ENCODE data around the gene TBX18. TPM values are rescaled to one million over a fixed set of nuclear protein-coding genes. Genes with fewer than 3 reads are reported as not detected.

The TBX18 gene
- total and polyA plus RNA-seq, 12 donors, result 1.7 to 9.1 (median 2.8) TPM

DNA sequence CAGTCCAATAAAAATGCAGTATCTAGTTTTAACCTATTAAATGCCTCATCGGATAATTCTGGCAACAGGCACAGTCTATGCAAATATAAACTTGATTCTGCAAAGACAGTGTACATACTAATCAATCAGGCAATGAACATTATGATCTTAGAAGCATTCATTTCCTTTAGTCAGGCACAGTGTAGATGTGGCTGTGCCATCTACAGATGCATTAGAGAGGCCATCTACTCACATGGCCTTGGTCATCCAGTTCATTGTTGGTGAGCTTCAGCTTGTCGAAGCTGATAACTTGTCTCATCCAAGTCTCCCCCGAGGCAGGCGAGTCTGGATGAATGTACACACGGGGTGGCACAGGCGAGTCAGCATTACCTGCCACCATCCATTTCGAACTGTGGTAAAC is 7.9 kb downstream of the TBX18 start:
- H3K9me3 ChIP-seq, result no peaks in the 10 kb centered on the region
- intact Hi-C loops (cut with DNase I), result no loop called here
- ATAC-seq, result no peak
- no peak overlapping the region for H3K27ac ChIP-seq
- H3K4me1 ChIP-seq, result peaks cover 0 to 10% (median 0%) of the 10 kb centered on the region in 9 donors
- H3K36me3 ChIP-seq, result peaks cover 0 to 5% (median 0%) of the 10 kb centered on the region in 9 donors
- no peak for DNase-seq
- TF ChIP-seq, protein P1, sequence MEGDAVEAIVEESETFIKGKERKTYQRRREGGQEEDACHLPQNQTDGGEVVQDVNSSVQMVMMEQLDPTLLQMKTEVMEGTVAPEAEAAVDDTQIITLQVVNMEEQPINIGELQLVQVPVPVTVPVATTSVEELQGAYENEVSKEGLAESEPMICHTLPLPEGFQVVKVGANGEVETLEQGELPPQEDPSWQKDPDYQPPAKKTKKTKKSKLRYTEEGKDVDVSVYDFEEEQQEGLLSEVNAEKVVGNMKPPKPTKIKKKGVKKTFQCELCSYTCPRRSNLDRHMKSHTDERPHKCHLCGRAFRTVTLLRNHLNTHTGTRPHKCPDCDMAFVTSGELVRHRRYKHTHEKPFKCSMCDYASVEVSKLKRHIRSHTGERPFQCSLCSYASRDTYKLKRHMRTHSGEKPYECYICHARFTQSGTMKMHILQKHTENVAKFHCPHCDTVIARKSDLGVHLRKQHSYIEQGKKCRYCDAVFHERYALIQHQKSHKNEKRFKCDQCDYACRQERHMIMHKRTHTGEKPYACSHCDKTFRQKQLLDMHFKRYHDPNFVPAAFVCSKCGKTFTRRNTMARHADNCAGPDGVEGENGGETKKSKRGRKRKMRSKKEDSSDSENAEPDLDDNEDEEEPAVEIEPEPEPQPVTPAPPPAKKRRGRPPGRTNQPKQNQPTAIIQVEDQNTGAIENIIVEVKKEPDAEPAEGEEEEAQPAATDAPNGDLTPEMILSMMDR (IDR thresholded peaks at IDR 0.05), result no peak
- peaks cover 0 to 37% (median 22%) of the 10 kb centered on the region in 7 donors for H3K27me3 ChIP-seq
- H3K4me3 ChIP-seq, result peak overlapping the region in 1 of 10 donors; percentile 0
- 68 to 74% methylated on average over 7 of the region's 7 CpGs for WGBS, 2 donors

DNA sequence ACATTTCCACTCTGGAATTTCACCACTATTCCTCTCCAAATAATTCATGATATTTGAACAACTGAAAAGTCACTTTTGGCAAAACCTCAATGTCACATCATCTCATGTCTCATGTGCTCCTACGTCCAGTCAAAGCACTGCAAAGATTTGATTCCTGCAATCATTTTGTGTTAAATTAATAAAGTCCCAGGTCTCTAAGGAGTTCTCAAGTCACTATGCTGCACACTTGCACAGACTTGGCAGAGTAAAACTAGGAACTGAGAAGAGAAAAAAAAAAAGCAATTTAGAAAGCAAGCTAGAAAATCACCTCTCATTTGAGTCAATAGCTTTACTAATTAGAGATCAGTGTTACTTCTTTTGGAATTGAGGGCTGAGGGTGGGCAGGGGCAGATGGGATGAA is 11.2 kb downstream of the TBX18 start:
- intact Hi-C loops (cut with DNase I), result no loop called here
- no peak for DNase-seq
- H3K27ac ChIP-seq, result no peak overlapping the region
- peaks cover 0 to 10% (median 0%) of the 10 kb centered on the region in 9 donors for H3K4me1 ChIP-seq
- no peak overlapping the region for H3K4me3 ChIP-seq
- peaks cover 0 to 4% (median 0%) of the 10 kb centered on the region in 7 donors for H3K27me3 ChIP-seq
- H3K36me3 ChIP-seq, result peaks cover 0 to 5% (median 0%) of the 10 kb centered on the region in 9 donors
- 48 to 58% methylated on average over 1 of the region's 1 CpG for WGBS, 2 donors
- ATAC-seq, result no peak
- H3K9me3 ChIP-seq, result no peaks in the 10 kb centered on the region
- TF ChIP-seq, protein P1 (IDR thresholded peaks at IDR 0.05), result no peak

DNA sequence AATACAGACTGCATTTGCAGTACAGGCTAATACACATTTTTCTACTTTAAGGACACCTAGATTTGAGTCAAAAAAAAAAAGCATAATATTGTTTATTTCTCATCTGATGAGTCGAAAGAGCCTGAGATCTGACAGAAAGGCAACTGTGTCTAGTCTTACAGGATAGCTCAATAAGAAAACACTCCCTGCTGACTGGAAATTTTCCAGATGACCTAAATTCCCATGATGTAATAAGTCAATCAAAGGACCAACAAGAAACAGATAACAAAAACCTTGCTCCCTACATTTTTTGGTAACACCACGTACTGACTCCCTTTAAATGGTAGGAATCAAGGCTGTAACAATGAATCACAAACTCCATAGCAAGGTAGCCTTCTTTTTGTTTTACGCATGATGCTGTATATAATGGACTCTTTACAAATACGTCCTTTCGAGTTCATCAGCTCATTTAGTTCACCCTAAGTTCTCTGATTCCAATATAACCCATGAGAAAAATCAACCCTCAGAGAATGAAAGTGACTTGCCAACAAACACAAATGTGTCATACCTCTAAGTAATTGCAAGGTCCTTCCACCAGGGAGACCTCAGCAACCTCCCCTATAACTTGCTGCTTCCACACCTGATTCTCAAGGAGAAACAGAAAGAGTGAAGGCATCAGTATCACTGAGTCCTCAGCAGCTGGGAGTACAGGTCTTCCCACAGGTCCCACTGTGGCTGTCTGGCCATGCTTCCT is 12.1 kb downstream of the TBX18 start:
- Histone ChIP-seq H3K27ac (no peak overlapping the region), H3K4me3 (no peak overlapping the region), H3K4me1 (peaks cover 0 to 10% (median 0%) of the 10 kb centered on the region in 9 donors), H3K36me3 (peaks cover 0 to 5% (median 0%) of the 10 kb centered on the region in 9 donors), H3K27me3 (no peaks in the 10 kb centered on the region), H3K9me3 (no peaks in the 10 kb centered on the region)
- WGBS, 2 donors, result 62 to 67% methylated on average over 5 of the region's 5 CpGs
- ATAC-seq (peak in 3 of 8 donors; percentile 19 to 27 (median 21)), DNase-seq (no peak)
- intact Hi-C loops (cut with DNase I), result no loop called here
- TF ChIP-seq, protein P1 (IDR thresholded peaks at IDR 0.05), result no peak

DNA sequence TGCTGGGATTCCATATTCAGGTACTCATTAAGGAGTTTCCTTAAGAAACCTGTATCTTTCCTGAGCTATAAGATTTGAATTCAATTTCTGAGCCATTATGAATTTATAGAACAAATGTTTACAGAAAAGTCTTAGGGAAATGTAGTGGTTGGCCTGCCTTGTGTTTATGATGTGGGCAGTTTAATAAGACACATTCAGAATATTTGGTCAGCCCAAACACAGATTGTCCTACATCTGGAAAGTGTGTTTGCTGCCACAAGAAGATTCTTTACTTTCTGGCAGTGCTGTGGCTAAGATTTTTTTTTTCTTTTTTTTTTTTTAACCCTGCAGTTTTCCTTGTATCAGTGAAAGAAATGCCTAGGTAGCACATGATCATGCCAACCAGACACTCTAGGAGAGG is 15.2 kb downstream of the TBX18 start:
- no peak for ATAC-seq
- Histone ChIP-seq H3K27me3 (no peaks in the 10 kb centered on the region), H3K4me3 (no peak overlapping the region), H3K36me3 (no peaks in the 10 kb centered on the region), H3K9me3 (no peaks in the 10 kb centered on the region), H3K27ac (no peak overlapping the region), H3K4me1 (peaks cover 0 to 10% (median 0%) of the 10 kb centered on the region in 9 donors)
- TF ChIP-seq, protein P1 (IDR thresholded peaks at IDR 0.05), result no peak
- intact Hi-C loops (cut with DNase I), result no loop called here
- DNase-seq, result no peak

Measured in heart right ventricle (tissue), 16 donors.